Central memory CD4-positive, alpha-beta T cell (primary cell): ENCODE results near the gene CSH2.
"Not testable (repeated sequence)": the region's sequence is repeated elsewhere in the genome, so short reads cannot be mapped to it uniquely, and the experiment has no call there.

Source experiments
- DNase-seq: peaks from one replicate; pipeline ENCODE4 v3.0.0; 2022

CSH2 gene

DNA sequence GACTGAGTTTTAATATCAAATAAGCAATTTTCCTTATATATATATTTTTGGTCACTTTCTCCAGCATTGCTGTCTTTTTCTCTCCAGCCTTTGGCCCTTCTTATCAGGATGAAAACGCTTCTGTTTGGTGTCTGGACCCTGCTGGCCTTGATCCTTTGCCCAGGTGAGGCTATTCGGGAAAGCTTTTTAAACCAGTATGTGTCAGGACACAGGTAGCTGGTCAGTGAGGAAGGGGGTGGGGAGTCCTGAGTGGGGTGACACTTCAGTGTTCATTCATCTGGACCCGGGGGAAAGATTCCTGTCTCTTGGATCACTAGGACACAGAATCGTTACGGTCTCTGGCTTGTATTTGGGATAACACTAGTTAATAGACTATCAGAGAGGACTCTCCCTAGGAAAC lies 18.8 kb downstream of the CSH2 start:
- no peak for DNase-seq

- DNase-seq: no peak
Observed at GRCh38 chr17:63853260-63853659, 20.2 kb downstream of the CSH2 start.

DNA sequence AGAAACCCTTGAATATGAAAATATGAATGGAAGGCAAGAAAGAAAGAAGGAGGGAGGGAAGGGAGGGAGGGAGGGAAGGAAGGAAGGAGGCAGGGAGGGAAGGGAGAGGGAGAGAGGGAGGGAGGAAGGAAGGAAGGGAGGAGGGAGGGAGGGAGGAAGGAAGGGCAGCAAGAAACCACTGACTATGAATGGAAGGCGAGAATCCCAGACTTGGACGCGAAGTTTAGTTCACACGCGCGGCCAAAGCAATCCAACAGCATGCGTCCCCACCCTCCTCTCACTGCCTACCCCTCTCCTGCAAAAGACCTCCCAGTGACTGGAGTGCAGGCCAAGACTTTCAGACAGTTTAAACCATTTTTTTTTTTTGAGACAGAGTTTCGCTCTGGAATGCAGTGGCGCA lies 23.1 kb downstream of the CSH2 start:
- no peak for DNase-seq

DNA sequence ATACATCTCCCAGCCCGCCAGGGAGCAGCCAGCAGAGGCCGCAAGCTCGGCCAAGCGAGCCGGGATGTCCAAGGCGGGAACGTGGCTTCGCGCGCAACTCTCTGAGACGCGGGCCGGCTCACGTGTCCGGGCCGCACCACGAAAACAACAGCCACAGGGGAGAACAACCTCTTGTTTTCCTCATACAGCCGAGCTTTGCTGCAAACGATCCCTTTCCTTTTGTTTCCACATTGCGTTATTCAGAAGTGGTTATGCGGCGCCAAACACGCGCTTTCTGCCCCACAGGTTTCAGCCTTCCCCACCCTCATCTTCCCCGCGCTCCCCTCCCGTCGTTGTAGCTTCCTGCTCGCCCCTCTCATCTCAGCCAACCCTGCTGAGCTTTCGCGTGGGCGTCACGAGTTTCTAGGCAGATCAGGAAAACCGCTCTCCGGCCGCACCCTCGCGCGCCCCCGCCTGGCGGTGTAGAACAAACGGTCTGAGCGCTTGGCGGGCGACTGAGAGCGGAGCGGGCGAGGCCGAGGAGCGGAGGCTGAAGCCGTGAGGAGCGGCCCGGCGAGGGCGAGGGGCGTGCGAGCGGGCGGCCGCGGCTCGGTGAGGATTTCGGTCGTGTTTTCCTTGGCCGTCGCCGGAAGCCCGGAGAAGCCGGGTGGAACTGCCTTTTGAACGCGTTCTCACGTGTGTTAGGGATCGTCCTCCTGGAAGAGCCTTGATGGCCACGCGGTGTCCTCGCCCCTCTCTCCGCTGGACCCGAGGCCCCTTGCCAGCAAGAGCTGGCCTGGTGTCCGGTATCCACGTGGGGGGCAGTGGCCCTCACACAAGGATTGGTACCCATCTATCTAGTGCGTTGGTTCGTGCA lies 24.4 kb downstream of the CSH2 start:
- DNase-seq: peak; percentile 90

- no peak for DNase-seq
Observed at GRCh38 chr17:63847525-63848249, 25.8 kb downstream of the CSH2 start.

DNA sequence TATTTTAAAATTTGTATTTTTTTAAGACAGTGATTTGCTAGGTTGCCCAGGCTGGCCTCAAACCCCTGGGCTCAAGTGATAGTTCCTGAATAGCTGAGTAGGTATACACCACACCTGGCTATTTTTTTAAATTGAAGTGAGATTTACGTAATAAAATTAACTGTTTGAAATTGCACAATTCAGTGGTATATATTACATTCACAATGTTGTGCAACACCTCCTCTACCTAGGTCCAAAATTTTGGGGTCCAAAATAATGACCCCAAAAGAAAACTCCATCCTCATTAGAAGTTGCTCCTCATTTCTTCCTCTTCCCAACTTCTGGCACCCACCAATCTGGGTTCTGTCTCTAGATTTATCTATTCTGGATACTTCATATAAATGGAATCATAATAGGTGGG lies 28.0 kb downstream of the CSH2 start:
- DNase-seq: no peak

- DNase-seq: no peak
Observed at GRCh38 chr17:63843910-63844677, 29.4 kb downstream of the CSH2 start.

GRCh38 chr17:63843387-63843888 lies 30.0 kb downstream of the CSH2 start:
- not testable (repeated sequence) for DNase-seq

DNA sequence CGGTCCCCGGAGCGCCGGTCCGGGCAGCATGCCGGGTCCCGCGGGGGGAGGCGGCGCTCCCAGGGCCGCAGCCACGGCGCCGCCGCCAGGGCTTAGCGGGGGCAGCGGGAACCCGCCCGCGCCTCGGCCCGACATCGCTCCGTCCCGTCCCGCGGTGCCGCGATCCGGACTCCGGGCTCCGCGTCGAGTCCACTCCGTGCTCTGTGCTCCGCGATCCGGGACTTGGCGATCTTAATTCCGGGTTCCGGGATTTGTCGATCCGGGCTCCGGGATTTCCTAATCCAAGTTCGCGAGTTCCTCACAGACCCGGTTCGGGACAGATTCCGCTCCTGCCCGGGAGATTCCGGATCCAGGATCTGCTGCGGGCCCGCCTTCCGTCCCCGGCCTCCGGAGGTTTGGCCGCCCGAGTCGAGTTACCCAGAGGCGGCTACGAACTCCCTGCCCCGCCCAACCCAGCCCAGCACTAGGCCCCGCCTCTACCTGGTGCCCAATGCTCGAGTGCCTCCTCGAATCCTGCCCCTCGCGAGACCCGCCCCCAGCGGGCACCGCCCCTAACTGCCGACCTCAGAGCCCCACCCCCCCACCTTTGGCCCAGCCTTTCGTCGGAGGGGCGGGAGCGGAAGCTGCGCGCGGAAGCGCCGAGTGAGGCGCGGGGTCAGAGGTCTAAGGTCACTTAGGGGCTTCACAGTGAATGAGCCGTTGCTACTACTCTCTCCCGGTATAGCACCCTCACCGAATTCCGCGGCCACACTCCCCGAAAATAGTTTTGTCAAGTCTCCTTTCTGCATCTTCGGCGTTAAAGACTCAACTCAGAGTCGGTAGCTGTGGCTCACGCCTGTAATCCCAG lies 30.7 kb downstream of the CSH2 start, which contains the start of gene SMARCD2:
Gene SMARCD2 (minus strand): TSS at position 146 of the 847 bp plus-strand sequence. CDS start 11 bp downstream, at position 135.
- DNase-seq: peak; percentile 97

DNA sequence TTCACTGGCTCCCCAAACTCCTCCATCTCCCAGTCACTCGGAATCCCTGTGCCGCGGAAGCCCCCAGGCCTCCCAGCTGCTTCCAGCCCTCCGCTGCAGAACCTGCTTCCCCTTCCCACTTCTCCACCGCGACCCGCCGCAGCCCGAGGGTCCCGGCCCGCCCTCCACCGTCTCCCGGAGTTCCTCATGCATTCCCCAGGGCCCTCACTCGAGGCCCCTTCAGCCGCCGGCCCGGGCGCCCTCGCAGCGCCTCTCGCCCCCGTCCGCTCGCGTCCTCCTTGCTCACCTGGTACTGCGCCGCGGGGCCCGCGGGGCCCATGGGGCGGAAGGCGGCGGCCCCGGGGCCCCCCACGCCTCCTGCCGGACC lies 31.3 kb downstream of the CSH2 start:
- DNase-seq: no peak

DNA sequence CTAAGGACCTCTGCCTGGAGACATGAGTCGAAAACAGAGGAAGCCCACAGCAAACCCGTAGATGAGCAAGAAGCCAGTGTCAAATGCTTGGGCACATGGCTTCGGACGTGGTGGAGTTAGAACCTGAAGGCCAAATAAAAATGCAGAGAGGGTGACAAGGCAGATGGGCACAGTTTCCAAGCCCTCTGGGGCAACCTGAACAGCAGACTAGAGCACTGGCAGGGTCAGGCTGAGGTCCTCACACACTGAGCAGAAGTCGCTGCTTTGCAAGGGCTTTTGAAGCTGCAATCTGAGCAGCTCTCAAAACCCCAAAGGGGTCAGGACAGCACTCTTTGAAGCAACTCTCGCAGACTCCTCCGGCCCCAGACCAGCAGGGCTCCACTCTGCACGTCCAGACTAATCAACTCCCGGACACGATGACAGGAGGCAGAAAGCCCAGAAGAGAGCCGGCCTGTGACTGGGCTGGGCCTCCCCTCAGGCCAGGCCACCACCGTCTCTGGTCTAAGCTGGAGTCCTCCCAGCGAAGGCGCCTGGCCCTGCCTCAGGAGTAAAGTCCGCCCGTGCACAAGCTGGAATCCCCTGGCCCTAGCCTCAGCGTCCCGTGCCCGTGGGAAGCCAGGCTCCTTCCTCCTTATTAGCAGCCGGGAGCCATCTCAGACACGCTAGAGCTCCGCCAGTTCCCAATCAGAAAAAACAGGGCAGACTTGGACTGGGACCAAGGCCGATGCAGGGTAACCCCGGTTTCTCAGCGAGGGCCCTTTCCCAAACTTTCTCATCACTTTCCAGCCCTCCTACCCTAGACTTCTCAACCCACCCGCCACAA lies 31.9 kb downstream of the CSH2 start:
- no peak for DNase-seq

DNA sequence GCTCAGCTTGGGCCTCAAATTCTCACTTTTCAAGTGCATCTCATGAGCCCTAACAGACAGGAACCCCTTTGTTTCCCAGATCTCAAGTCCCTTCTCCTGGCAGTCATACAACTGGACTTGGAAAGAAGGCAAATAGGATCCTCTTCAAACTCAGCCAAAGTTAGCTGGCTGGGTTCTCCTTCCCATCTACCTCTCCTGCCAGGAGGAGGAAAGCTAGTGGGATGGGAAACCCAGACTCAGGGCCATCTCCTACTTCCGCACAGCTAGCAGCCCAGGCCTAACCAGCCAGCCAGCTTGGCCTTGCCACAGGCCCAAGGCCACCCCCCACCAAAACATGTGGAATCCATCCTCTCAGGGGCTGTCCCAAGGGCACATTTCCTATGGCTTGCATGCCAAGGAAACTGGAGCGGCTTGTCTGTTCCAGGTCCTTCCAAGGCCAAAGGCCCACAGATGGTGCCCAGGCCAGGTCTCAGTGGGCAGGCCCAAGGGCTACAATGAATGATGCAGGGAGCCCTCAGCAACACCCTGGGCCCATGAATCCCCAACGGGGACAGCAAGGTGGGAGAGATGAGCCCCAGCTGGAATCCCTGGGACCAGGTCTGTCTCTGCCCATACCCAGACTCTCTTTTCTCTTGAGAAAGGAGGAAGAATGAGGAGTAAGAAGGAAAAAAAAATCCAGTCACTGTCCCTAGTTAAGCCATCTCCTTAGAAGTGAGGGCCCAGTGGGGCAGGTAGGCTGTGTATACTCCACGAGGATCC lies 32.7 kb downstream of the CSH2 start:
- no peak for DNase-seq

GRCh38 chr17:63838631-63839171 lies 34.8 kb downstream of the CSH2 start:
- DNase-seq: no peak

GRCh38 chr17:63837962-63838600 lies 35.4 kb downstream of the CSH2 start:
- no peak for DNase-seq

- DNase-seq: no peak
Observed at GRCh38 chr17:63837480-63837879, 36.0 kb downstream of the CSH2 start.

DNA sequence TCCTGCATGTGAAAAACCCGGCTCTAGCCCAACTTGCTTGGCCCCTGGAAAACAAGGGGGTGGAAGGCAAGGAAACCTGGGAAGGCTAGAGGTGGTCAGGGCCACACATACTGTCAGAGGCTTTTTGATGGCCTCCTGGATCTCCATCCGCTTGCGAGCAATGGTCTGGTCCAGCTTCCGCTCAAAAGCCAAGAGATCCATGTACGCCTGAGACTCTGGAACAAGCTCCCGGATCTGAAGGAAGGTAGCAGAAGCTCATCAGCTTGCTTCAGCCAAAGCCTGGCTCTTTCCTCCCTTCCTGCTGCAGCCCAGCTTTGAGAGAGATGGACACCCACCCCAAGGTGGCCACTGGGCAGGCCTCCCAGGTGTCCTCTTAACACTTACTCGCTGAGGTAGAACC lies 36.7 kb downstream of the CSH2 start:
- DNase-seq: no peak

DNA sequence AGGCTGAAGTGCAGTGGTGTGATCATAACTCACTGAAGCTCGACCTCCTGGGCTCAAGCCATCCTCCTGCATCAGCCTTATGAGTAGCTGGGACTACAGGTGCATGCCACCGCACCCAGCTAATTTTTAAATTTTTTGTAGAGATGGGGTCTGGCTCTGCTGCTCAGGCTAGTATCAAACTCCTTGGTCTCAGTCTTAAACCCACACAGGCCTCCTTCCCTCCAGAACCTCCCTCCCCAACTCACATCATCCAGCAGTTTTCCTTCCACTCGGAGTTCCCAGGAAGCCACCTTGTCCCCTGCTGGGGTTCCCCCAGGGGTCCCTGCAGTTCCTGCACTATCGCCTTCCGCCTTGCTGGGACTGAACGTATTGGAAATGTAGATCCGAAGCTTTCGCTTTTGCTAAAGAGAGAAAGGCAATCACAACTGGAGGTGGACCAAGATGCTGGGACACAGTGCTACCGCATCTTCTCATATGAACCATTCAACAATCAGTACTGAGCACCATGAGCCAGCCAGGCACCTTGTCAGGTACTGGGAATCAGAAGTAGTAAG lies 38.2 kb downstream of the CSH2 start:
- DNase-seq: no peak

- peak; percentile 65 for DNase-seq
Observed at GRCh38 chr17:63834431-63835166, 38.9 kb downstream of the CSH2 start.
